Stimulated activated CD4-positive, alpha-beta T cell treated with anti-CD3 and anti-CD28 coated beads, Interleukin-1b, Interleukin-23, amount 100 ng/mL, for 4 hours (primary cell): ENCODE data around the gene MPPED1.

Experiments used
- DNase-seq, 2 donors: peaks; one replicate each; pipeline ENCODE4 v3.0.0-alpha.2; 2020; ENCODE audit warnings: low read depth in 2 of 2

The MPPED1 gene

DNA sequence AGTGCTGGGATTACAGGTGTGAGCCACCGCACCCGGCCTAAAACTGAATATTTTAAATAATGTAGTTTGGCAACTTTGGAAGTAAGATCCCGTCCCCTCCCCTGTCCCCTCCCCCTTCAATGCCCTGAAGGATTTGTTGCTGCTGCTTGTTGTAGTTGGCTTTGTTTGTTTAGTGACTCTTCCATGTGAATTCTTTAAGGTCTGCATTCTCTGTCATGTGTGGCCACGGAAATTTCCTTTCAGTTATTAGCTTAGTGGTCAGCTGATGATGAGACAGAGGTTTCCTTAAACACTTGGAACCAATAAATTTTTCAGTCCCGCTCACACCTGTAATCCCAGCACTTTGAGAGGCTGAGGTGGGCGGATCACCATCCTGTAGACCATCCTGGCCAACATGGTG, 109.9 kb downstream of the MPPED1 start:
- DNase-seq, result no peak

DNA sequence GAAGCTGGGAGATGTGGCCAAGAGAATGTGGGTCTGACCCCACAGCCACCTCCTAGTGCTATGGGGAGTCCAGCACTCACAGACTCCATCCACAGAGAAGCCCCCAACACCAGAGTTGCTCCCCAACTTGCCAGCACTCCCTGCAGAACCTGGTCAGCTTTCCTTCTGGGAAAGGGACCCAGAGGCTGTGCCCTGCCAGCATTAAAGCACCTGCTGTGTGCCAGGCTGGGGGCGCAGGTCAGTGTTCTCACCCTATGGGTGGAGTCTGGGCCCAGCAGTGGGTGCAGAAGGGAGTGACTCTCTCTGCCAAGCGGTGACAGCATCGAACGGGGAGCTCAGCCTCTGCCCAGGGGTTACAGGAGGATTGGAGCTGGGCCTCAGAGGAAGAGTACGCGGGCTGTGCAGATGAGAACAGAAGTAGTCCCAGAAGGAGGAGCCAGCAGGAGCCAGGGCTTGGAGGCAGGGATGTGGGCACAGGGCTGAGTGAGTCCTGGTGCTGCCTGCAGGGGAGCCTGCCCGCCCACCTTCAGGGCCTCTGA, 114.4 kb downstream of the MPPED1 start:
- DNase-seq, result no peak

DNA sequence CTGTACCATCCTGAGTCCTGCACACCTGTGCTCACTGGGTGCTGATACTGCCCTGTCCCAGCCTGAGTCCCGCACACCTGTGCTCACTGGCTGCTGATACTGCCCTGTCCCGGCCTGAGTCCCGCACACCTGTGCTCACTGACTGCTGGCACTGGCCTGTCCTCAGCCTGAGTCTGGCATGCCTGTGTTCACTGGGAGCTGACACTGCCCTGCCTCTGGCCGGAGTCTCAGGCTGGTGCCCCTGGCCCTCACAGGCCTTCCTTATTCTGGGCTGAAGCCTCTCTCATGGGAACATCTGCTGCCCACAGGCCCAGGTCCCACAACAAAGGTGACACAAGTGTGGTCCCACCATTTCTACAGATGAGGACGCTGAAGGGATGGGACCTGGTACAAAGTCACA, 115.1 kb downstream of the MPPED1 start:
- no peak for DNase-seq

- no peak for DNase-seq
These were observed 117.0 kb downstream of the MPPED1 start for GRCh38 chr22:43528601-43529360.

GRCh38 chr22:43529461-43529860, 117.6 kb downstream of the MPPED1 start:
- no peak for DNase-seq

- no peak for DNase-seq
These were observed 118.1 kb downstream of the MPPED1 start for GRCh38 chr22:43529934-43530333.

- no peak for DNase-seq
These were observed 118.8 kb downstream of the MPPED1 start for GRCh38 chr22:43530349-43531201.

DNA sequence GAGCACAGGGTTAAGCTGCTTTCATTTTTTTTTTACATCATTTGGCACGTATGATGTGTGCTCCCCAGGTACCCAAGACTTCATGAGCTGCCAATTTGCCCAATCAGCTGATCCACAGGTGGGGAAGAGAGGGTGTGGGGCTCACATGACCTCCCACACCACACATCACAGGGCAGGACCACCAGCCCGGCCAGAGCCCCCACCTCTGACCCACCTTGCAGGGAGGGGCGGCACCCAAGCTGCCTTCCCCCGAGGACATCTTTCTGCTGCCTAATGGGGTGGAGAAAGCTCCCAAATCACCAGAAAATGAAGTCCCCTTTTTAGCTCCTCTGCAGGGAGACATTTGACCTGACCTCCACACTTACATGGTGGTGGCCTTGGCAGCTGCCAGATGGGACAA, 119.8 kb downstream of the MPPED1 start:
- no peak for DNase-seq

- no peak for DNase-seq
These were observed 120.7 kb downstream of the MPPED1 start for GRCh38 chr22:43532301-43533155.

GRCh38 chr22:43533156-43533530, 121.3 kb downstream of the MPPED1 start:
- no peak for DNase-seq

DNA sequence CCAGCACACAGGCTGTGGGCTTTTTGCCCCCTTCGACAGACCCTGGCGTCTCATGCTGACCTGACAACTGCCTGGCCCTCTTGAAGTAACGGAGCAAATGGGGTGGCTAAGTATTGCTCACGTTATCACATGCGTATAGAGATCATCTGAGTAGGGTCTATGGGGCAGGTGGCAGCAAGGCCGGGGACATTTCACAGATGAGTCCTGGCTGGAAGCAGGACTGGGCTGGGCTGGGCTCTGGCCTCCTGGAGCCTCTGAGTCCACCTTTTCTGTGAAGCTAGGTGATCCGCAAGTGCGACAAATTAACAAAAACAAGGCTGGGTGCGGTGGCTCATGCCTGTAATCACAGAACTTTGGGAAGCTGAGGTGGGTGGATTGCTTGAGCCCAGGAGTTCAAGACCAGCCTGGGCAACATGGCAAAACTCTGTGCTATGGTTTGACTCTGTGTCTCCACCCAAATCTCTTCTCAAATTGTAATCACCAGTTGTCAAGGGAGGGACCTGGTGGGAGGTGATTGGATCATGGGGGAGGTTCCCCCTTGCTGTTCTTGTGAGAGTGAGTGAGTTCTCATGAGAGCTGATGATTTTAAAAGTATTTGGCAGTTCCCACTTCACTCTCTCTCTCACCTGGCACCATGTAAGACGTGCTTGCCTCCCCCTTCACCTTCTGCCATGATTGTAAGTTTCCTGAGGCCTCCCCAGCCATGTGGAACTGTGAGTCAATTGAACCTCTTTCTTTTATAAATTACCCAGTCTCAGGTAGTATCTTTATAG, 122.0 kb downstream of the MPPED1 start:
- no peak for DNase-seq

DNA sequence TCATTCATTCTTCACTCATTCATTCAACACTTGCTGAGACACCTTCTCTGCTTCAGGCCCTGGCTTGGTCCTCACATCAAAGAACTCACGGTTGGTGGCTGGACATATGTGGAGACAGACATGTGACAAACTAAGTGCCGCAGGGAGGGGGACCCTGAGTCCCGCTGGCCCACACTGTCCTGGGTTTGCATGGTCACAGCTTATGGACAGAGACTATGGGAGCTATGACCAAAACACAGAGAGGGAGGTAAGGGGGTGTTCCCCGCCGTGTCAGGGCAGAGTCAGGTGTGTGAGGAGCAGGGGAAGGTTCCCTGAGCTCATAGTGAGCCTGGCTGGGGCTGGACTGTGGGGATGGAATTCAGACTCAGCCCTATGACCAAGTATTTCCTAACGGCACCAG, 123.1 kb downstream of the MPPED1 start:
- no peak for DNase-seq

DNA sequence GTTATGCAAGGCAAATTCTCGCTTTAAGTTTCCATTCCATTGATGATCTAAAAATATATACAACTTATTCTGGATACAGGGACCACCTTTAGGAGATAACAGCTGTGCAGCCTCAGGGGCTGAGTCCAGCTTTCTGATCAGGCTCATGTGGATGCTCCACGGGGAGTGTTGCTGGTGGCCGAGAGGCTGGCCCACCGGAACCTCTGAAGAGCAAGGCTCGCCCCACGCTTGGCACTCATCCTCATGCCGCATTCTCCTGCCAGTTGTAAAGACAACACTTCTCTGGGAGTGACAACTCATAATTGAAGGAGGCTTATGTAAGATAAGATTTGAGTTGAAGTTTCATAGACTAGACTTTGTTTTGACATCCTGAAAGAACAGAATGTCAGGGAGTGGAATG, 123.5 kb downstream of the MPPED1 start:
- DNase-seq, result no peak

DNA sequence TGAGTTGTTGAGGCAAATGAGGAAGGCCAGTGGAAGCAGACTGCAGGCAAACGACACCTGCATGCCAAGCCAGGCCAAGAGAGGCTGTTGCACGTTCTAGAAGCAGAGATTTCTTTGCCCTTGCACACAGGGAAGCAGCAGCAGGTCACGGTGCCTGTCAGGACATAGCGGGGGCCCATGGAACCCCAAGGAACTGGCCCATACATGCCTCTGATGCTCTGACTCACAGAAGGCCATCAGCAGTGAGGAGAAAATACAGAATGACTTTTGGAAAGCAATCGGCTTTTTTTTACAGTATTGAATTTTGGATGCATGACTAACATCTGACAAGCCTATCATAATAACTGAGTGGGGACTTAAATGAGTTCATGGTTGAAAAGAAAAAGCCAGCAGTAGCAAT, 123.9 kb downstream of the MPPED1 start:
- DNase-seq, result no peak

DNA sequence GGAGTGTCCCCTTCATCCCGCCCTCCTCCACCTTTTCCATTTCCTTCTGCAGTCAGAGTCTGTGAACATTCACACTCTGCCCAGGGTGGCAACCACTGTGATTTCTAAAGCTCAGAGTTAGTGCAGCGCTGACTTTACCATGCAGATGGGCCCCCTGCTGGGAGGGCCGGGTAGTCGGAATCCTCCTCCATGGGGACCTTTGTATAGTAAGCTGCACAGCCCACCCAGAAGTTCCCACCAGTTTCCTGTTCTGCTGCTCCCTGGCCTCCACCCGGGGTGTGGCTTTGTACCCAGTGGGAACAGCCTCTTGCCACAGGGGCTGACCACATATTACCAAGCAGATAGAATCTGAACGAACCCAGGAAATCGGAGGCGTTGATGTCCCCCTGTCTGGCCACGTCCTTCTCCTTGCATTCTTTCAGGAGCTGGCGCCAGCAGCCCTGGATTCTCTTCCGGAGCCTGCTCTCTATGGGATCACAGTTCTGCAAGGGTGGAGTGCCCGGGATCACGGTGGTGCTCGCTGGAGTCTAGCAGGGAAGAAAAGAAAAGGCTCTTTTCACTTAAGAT, 125.3 kb downstream of the MPPED1 start:
- DNase-seq, result no peak

DNA sequence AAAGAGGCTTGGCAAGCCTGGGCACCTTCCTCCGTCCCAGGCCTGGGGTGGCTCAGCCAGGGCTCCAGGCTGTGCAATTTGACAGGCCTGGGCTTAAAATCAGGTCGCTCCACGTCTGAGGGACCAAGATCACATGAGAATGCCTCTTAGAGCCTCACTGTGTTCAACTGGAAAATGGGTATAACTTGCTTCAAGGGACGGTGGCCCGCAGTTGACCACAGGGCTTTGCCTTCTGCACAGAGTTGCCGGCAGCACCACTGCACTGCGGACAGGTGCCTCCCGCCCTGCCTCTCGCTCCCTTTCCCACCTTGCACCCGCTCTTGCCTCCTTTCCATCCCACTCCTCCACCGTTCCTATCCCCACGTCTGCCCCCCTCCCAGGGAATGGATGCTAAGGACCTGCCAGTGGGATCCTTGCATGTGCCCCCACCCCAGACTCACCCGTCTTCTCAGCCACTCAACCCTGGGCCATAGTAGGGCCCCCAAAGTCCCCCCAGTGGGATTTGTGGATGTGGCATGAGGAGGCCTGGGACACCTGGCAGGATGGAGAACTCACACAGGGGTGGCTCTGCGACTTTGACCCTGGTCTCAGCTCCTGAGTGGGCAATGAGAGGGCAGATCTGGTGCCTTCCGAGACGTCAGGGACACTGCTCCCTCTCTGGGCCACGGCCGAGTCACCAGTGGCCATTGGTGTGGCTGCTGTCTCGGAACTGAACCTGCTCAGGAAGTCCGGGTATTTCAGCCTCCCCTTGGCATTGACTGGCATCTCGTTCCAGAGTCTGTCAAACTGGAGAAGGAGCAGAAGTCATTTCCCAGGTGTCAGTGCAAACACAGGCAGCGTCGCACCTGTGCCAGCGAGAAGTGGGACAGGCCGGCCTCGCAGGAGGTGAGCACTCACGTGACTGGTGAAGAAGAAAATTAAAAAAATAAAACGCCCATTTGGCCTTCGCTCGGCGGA, 128.0 kb downstream of the MPPED1 start:
- no peak for DNase-seq

- no peak for DNase-seq
These were observed 128.7 kb downstream of the MPPED1 start for GRCh38 chr22:43540529-43540923.

GRCh38 chr22:43541022-43541421, 129.2 kb downstream of the MPPED1 start:
- DNase-seq, result no peak
